HCT116 (cell line): ENCODE results near the gene WDR83. TPM values are rescaled to one million over a fixed set of nuclear protein-coding genes. Genes with fewer than 3 reads are reported as not detected.

ENCODE experiments used
- ATAC-seq: fragments of 200-7000 bp; cut with Tn5 transposase; 2 replicates; pipeline ENCODE4 v1.9.1; 2020; ENCODE audit warnings: mild to moderate bottlenecking, moderate library complexity
- BruUV-seq: library from RNA; stranded (reverse); fragments of 400-500 nt; replicated peaks from 2 replicates; lab custom pipeline; 2021; lab: Mats Ljungman, UMichigan
- CTCF ChIA-PET: fragments of 300-600 bp; sonication (Branson Sonifier 250); formaldehyde crosslinking; loops from one replicate; lab custom pipeline; 2021; ENCODE audit warnings: antibody characterized with exemption; lab: Charles Lee
- POLR2A ChIA-PET: fragments of 300-600, 350-600 bp; sonication (Branson Sonifier 250); formaldehyde crosslinking; loops from one replicate; lab custom pipeline; 2021; ENCODE audit warnings: antibody characterized with exemption; lab: Charles Lee
- RAD21 ChIA-PET, 2 experiments: fragments of 300-600 bp; sonication (Branson Sonifier 250); formaldehyde crosslinking; loops; one replicate each; lab custom pipeline; 2023; ENCODE audit warnings: low total read pairs in 2 of 2; ENCODE audit not compliant: uncharacterized antibody in 2 of 2, unreplicated experiment in 2 of 2, low non-redundant PET in 1 of 2; lab: Charles Lee
- DNase-seq: peaks from one replicate; pipeline ENCODE4 v3.0.0-alpha.2; 2010; ENCODE audit warnings: low read depth, low spot score
- H2AFZ ChIP-seq: fragments of 200-600 bp; shearing (Covaris generic), sonication (generic); 2 replicates; pipeline ENCODE4 v1.6.1; 2017; ENCODE audit warnings: low read depth, mixed run types, mixed read lengths, antibody characterized with exemption, low read length; ENCODE audit not compliant: poor library complexity, severe bottlenecking
- H3K27ac ChIP-seq: 2 replicates; pipeline ENCODE4 v1.5.1; 2012; ENCODE audit warnings: low read depth, low read length
- H3K27me3 ChIP-seq: fragments of 200-600 bp; sonication (generic); 2 replicates; pipeline ENCODE4 v1.6.1; 2016; ENCODE audit warnings: mixed run types, low read length, mixed read lengths; ENCODE audit not compliant: insufficient read depth
- H3K36me3 ChIP-seq, 2 experiments: fragments of 200-500 bp in 1 of 2; fragments of 200-600 bp in 1 of 2; sonication (Bioruptor generic) in 1 of 2; sonication (generic) in 1 of 2; 2 replicates each; pipeline versions ENCODE4 v1.5.1 to v1.6.1; 2014 to 2016; ENCODE audit warnings: low read length in 2 of 2, inconsistent platforms in 1 of 2, mixed read lengths in 1 of 2, mixed run types in 1 of 2; ENCODE audit not compliant: insufficient read depth in 2 of 2, control insufficient read depth in 1 of 2
- H3K4me1 ChIP-seq, 2 experiments: fragments of 200-600 bp in 1 of 2; sonication (generic) in 1 of 2; 2 replicates each; pipeline versions ENCODE4 v1.5.1 to v1.6.1; 2012 to 2017; ENCODE audit warnings: low read length in 2 of 2, inconsistent platforms in 1 of 2, mild to moderate bottlenecking in 1 of 2, mixed read lengths in 1 of 2, mixed run types in 1 of 2, moderate library complexity in 1 of 2; ENCODE audit not compliant: insufficient read depth in 2 of 2, control insufficient read depth in 1 of 2
- H3K4me2 ChIP-seq: fragments of 200-600 bp; sonication (generic); 2 replicates; pipeline ENCODE4 v1.6.1; 2017; ENCODE audit warnings: mixed run types, low read length, mixed read lengths
- H3K4me3 ChIP-seq, 2 experiments: fragments of 200-600 bp in 1 of 2; sonication (generic) in 1 of 2; replicated peaks in 1 of 2; 2 replicates each; pipeline ENCODE4 v1.5.1; 2011 to 2016; ENCODE audit warnings: low read length in 2 of 2, control low read depth in 1 of 2, low read depth in 1 of 2, mild to moderate bottlenecking in 1 of 2, mixed read lengths in 1 of 2, mixed run types in 1 of 2
- H3K79me2 ChIP-seq: fragments of 200-600 bp; sonication (generic); 2 replicates; pipeline ENCODE4 v1.6.1; 2017; ENCODE audit warnings: mild to moderate bottlenecking, mixed run types, low read length, moderate library complexity, mixed read lengths; ENCODE audit not compliant: insufficient read depth
- H3K9ac ChIP-seq: fragments of 200-600 bp; sonication (generic); 2 replicates; pipeline ENCODE4 v1.6.1; 2016; ENCODE audit warnings: low read length, mixed read lengths
- H3K9me2 ChIP-seq: fragments of 200-600 bp; sonication (generic), shearing (Covaris generic); 2 replicates; pipeline ENCODE4 v1.6.1; 2017; ENCODE audit warnings: mixed run types, mild to moderate bottlenecking, moderate library complexity; ENCODE audit not compliant: insufficient read depth
- H3K9me3 ChIP-seq, 2 experiments: fragments of 200-500 bp in 1 of 2; fragments of 200-600 bp in 1 of 2; sonication (Bioruptor generic) in 1 of 2; sonication (generic) in 1 of 2; 2 replicates each; pipeline ENCODE4 v1.6.1; 2014 to 2017; ENCODE audit warnings: low read length in 2 of 2, mixed read lengths in 2 of 2, inconsistent platforms in 1 of 2, low read depth in 1 of 2, mild to moderate bottlenecking in 1 of 2, mixed run types in 1 of 2, moderate library complexity in 1 of 2; ENCODE audit not compliant: control insufficient read depth in 1 of 2, insufficient read depth in 1 of 2
- H4K20me1 ChIP-seq: fragments of 200-600 bp; sonication (generic), shearing (Covaris generic); 2 replicates; pipeline ENCODE4 v1.6.1; 2017; ENCODE audit warnings: mixed run types, mild to moderate bottlenecking, moderate library complexity; ENCODE audit not compliant: insufficient read depth
- ATF3 ChIP-seq: IDR thresholded peaks from 2 replicates; pipeline ENCODE4 v1.6.1; 2012
- CBX3 ChIP-seq: IDR thresholded peaks from 2 replicates; pipeline ENCODE4 v1.6.1; 2012; ENCODE audit warnings: low read depth
- EGR1 ChIP-seq: IDR thresholded peaks from 2 replicates; pipeline ENCODE4 v1.6.1; 2012; ENCODE audit warnings: low read depth
- FOSL1 ChIP-seq: IDR thresholded peaks from 2 replicates; pipeline ENCODE4 v1.6.1; 2012; ENCODE audit warnings: low read depth
- JUND ChIP-seq: IDR thresholded peaks from 2 replicates; pipeline ENCODE4 v1.6.1; 2012
- POLR2A ChIP-seq: IDR thresholded peaks from 2 replicates; pipeline ENCODE4 v1.7.0; 2011; ENCODE audit warnings: borderline replicate concordance; ENCODE audit not compliant: insufficient read depth, insufficient read length; ENCODE audit errors: extremely low read depth
- REST ChIP-seq: IDR thresholded peaks from 2 replicates; pipeline ENCODE4 v1.6.1; 2012; ENCODE audit warnings: low read depth
- SIN3A ChIP-seq: IDR thresholded peaks from 2 replicates; pipeline ENCODE4 v1.6.1; 2012; ENCODE audit warnings: low read depth
- YY1 ChIP-seq: IDR thresholded peaks from 2 replicates; pipeline ENCODE4 v1.6.1; 2011; ENCODE audit warnings: low read length, low read depth, moderate library complexity, mild to moderate bottlenecking; ENCODE audit not compliant: insufficient replicate concordance; ENCODE audit errors: extremely low read depth
- ZFX ChIP-seq: fragments of 450-650 bp; IDR thresholded peaks from 2 replicates; pipeline ENCODE4 v1.6.1; 2017
- intact Hi-C: fragments of 100-400 bp; cut with micrococcal nuclease; formaldehyde crosslinking; loops from 2 replicates; pipeline ENCODE4 v1.10.0; 2022
- total RNA-seq: library from RNA; stranded (reverse); gene quantifications from one replicate; pipeline ENCODE4 v1.2.1, GENCODE V29; 2021; ENCODE audit not compliant: unreplicated experiment

WDR83 gene
- total RNA-seq, 1 experiment from 2014 or later = 20.1 TPM

- ATAC-seq (no peak), DNase-seq (no peak)
- Histone ChIP-seq H3K4me3 (no peak overlapping the region), H3K4me2 (no peak overlapping the region), H3K9me2 (no peaks in the 10 kb centered on the region), H4K20me1 (no peaks in the 10 kb centered on the region), H3K36me3 (no peaks in the 10 kb centered on the region), H3K9me3 (peaks cover 0 to 4% of the 10 kb centered on the region in 2 experiments; a peak in 1 of 4 replicates), H3K9ac (no peak overlapping the region), H3K27me3 (no peaks in the 10 kb centered on the region), H2AFZ (no peak overlapping the region), H3K79me2 (no peaks in the 10 kb centered on the region), H3K4me1 (no peaks in the 10 kb centered on the region), H3K27ac (no peak overlapping the region)
- no TSS peak for BruUV-seq
- CTCF ChIA-PET = no interaction called here
- RAD21 ChIA-PET = no interaction called here
- POLR2A ChIA-PET = no interaction called here
- intact Hi-C loops = no loop called here
- no peak for TF ChIP-seq YY1
- TF ChIP-seq SIN3A = no peak
- TF ChIP-seq JUND = no peak
- no peak for TF ChIP-seq REST
- TF ChIP-seq EGR1 = no peak
- no peak for TF ChIP-seq FOSL1
- no peak for TF ChIP-seq CBX3
- no peak for TF ChIP-seq ATF3
- no peak for TF ChIP-seq ZFX
- TF ChIP-seq POLR2A = no peak
Measured at GRCh38 chr19:12638611-12639182, 27.9 kb upstream of the WDR83 start.
